SHP77 (cell line): ENCODE data around the gene RAD51.

Source experiments
- DNase-seq, 2 experiments: peaks; one replicate each; lab custom pipeline; 2025; lab: John Stamatoyannopoulos, UW

The RAD51 gene

GRCh38 chr15:40722354-40722753 is 27.4 kb downstream of the RAD51 start:
- no peak for DNase-seq

- DNase-seq: no peak
Observed at GRCh38 chr15:40722934-40723333, 28.0 kb downstream of the RAD51 start.

- no peak for DNase-seq
Observed at GRCh38 chr15:40723919-40724318, 28.9 kb downstream of the RAD51 start.

- no peak for DNase-seq
Observed at GRCh38 chr15:40731034-40731433, 36.1 kb downstream of the RAD51 start.

- no peak for DNase-seq
Observed at GRCh38 chr15:40736575-40736974, 41.6 kb downstream of the RAD51 start.

- no peak for DNase-seq
Observed at GRCh38 chr15:40737048-40737447, 42.1 kb downstream of the RAD51 start.

GRCh38 chr15:40739047-40739446 is 44.1 kb downstream of the RAD51 start:
- no peak for DNase-seq

GRCh38 chr15:40739854-40740253 is 44.9 kb downstream of the RAD51 start:
- no peak for DNase-seq

GRCh38 chr15:40743485-40743901 is 48.5 kb downstream of the RAD51 start:
- DNase-seq: no peak

- no peak for DNase-seq
Observed at GRCh38 chr15:40743921-40744814, 49.2 kb downstream of the RAD51 start.

GRCh38 chr15:40744815-40745152 is 49.8 kb downstream of the RAD51 start:
- DNase-seq: no peak

GRCh38 chr15:40746916-40747418 is 52.0 kb downstream of the RAD51 start:
- DNase-seq: no peak

GRCh38 chr15:40747685-40748631 is 53.0 kb downstream of the RAD51 start:
- no peak for DNase-seq

- DNase-seq: no peak
Observed at GRCh38 chr15:40749151-40749630, 54.2 kb downstream of the RAD51 start.

- no peak for DNase-seq
Observed at GRCh38 chr15:40750885-40751284, 55.9 kb downstream of the RAD51 start.

GRCh38 chr15:40751745-40752144 is 56.8 kb downstream of the RAD51 start:
- no peak for DNase-seq

GRCh38 chr15:40754574-40754882 is 59.6 kb downstream of the RAD51 start:
- no peak for DNase-seq

GRCh38 chr15:40754883-40755811 is 60.2 kb downstream of the RAD51 start, which contains the start of gene RMDN3:
TSS of gene RMDN3 (minus strand) at chr15:40755254. CDS start at chr15:40754783, 471 bp downstream.
- peak; percentile 87 to 89 for DNase-seq

GRCh38 chr15:40755812-40756208 is 60.8 kb downstream of the RAD51 start:
- peak in 1 of 2 experiments; percentile 23 for DNase-seq

- no peak for DNase-seq
Observed at GRCh38 chr15:40756938-40757337, 62.0 kb downstream of the RAD51 start.

GRCh38 chr15:40759961-40760360 is 65.0 kb downstream of the RAD51 start:
- no peak for DNase-seq
